Measurements from ENCODE around the gene AUTS2.

The AUTS2 gene

GRCh38 chr7:70322856-70323255 is 724.6 kb downstream of the AUTS2 start:
- H3K4me3 ChIP-seq (replicated peaks; ENCODE audit: insufficient read depth, low read length): no peak overlapping the region
- DNase-seq (ENCODE audit: low read depth in 1 of 2, low spot score in 1 of 2): no peak
- no peaks in the 10 kb centered on the region for H3K27me3 ChIP-seq (ENCODE audit: insufficient read depth, poor library complexity, severe bottlenecking)
- H3K27ac ChIP-seq (replicated peaks): no peak overlapping the region
- TF ChIP-seq POLR2AphosphoS5 (IDR thresholded peaks at IDR 0.05; ENCODE audit: low read depth) (no peak), REST (IDR thresholded peaks at IDR 0.05; ENCODE audit: insufficient replicate concordance, low read depth) (no peak), CTCF (IDR thresholded peaks at IDR 0.05; ENCODE audit: insufficient read depth, low read length) (no peak)

- no peak overlapping the region for H3K27ac ChIP-seq (replicated peaks)
- H3K27me3 ChIP-seq (ENCODE audit: insufficient read depth, poor library complexity, severe bottlenecking): no peaks in the 10 kb centered on the region
- TF ChIP-seq GABPA (IDR thresholded peaks at IDR 0.05; ENCODE audit: low read depth) (no peak), REST (IDR thresholded peaks at IDR 0.05; ENCODE audit: insufficient replicate concordance, low read depth) (no peak), SPI1 (IDR thresholded peaks at IDR 0.05; ENCODE audit: borderline replicate concordance, low read depth) (no peak), POLR2AphosphoS5 (IDR thresholded peaks at IDR 0.05; ENCODE audit: low read depth) (no peak), CTCF (IDR thresholded peaks at IDR 0.05; ENCODE audit: insufficient read depth, low read length) (no peak)
- H3K4me3 ChIP-seq (replicated peaks; ENCODE audit: insufficient read depth, low read length): no peak overlapping the region
- DNase-seq (ENCODE audit: low read depth in 1 of 2, low spot score in 1 of 2): no peak
Observed at GRCh38 chr7:70325509-70326101, 727.3 kb downstream of the AUTS2 start.

- TF ChIP-seq REST (IDR thresholded peaks at IDR 0.05; ENCODE audit: insufficient replicate concordance, low read depth): no peak
- TF ChIP-seq CTCF (IDR thresholded peaks at IDR 0.05; ENCODE audit: insufficient read depth, low read length): no peak
- TF ChIP-seq GABPA (IDR thresholded peaks at IDR 0.05; ENCODE audit: low read depth): no peak
- no peak for TF ChIP-seq POLR2AphosphoS5 (IDR thresholded peaks at IDR 0.05; ENCODE audit: low read depth)
- TF ChIP-seq SPI1 (IDR thresholded peaks at IDR 0.05; ENCODE audit: borderline replicate concordance, low read depth): no peak
- DNase-seq (ENCODE audit: low read depth in 1 of 2, low spot score in 1 of 2): no peak
- Histone ChIP-seq H3K4me3 (replicated peaks; ENCODE audit: insufficient read depth, low read length) (no peak overlapping the region), H3K27me3 (ENCODE audit: insufficient read depth, poor library complexity, severe bottlenecking) (no peaks in the 10 kb centered on the region), H3K27ac (replicated peaks) (no peak overlapping the region)
Observed at GRCh38 chr7:70334295-70334694, 736.0 kb downstream of the AUTS2 start.

Measured in HL-60 (cell line).